Neural progenitor cell (in vitro differentiated cells): ENCODE data around the gene DYNLT4. TPM values are rescaled to one million over a fixed set of nuclear protein-coding genes. Genes with fewer than 3 reads are reported as not detected.

ENCODE experiments used
- DNase-seq: peaks from one replicate; pipeline ENCODE4 v3.0.0-alpha.2; 2016; ENCODE audit warnings: low spot score
- H2AFZ ChIP-seq: fragments of 200-600 bp; sonication (generic); replicated peaks from 2 replicates; pipeline ENCODE4 v1.6.1; 2016; ENCODE audit warnings: antibody characterized with exemption
- H3F3A ChIP-seq: fragments of 200-600 bp; sonication (generic); 2 replicates; pipeline ENCODE4 v1.6.1; 2016; ENCODE audit warnings: antibody characterized with exemption, low read depth
- H3K27ac ChIP-seq: fragments of 200-600 bp; sonication (generic); 2 replicates; pipeline ENCODE4 v1.5.1; 2016; ENCODE audit warnings: mild to moderate bottlenecking
- H3K27me3 ChIP-seq: fragments of 200-600 bp; sonication (generic); 2 replicates; pipeline ENCODE4 v1.6.1; 2016; ENCODE audit warnings: mild to moderate bottlenecking, moderate library complexity
- H3K36me3 ChIP-seq: fragments of 200-600 bp; sonication (generic); 2 replicates; pipeline ENCODE4 v1.5.1; 2016
- H3K4me1 ChIP-seq: fragments of 200-600 bp; sonication (generic); 2 replicates; pipeline ENCODE4 v1.6.1; 2016; ENCODE audit warnings: mixed run types
- H3K4me2 ChIP-seq: fragments of 200-600 bp; sonication (generic); 2 replicates; pipeline ENCODE4 v1.6.1; 2016
- H3K4me3 ChIP-seq: fragments of 200-600 bp; sonication (generic); 2 replicates; pipeline ENCODE4 v1.5.1; 2016
- H3K79me2 ChIP-seq: fragments of 200-600 bp; sonication (generic); 2 replicates; pipeline ENCODE4 v1.6.1; 2016; ENCODE audit warnings: low read depth
- H3K9ac ChIP-seq: fragments of 200-600 bp; sonication (generic); 2 replicates; pipeline ENCODE4 v1.6.1; 2016
- H3K9me3 ChIP-seq: fragments of 200-600 bp; sonication (generic); 2 replicates; pipeline ENCODE4 v1.5.1; 2016; ENCODE audit warnings: low read depth
- H4K20me1 ChIP-seq: fragments of 200-600 bp; sonication (generic); 2 replicates; pipeline ENCODE4 v1.6.1; 2016; ENCODE audit warnings: low read depth
- H3K27ac Mint-ChIP-seq: 3 replicates; pipeline ENCODE4 v1.8.0; 2021; ENCODE audit warnings: mixed read lengths
- H3K27me3 Mint-ChIP-seq: 2 replicates; pipeline ENCODE4 v1.8.0; 2022; ENCODE audit warnings: low read depth, mild to moderate bottlenecking, inconsistent platforms, moderate library complexity, mixed read lengths; ENCODE audit not compliant: insufficient read depth
- H3K36me3 Mint-ChIP-seq: 3 replicates; pipeline ENCODE4 v1.8.0; 2021; ENCODE audit warnings: mixed read lengths
- H3K4me1 Mint-ChIP-seq: 3 replicates; pipeline ENCODE4 v1.8.0; 2021; ENCODE audit warnings: mixed read lengths
- H3K4me3 Mint-ChIP-seq: 3 replicates; pipeline ENCODE4 v1.8.0; 2021; ENCODE audit warnings: mild to moderate bottlenecking, moderate library complexity, mixed read lengths
- H3K9me3 Mint-ChIP-seq: 3 replicates; pipeline ENCODE4 v1.8.0; 2020; ENCODE audit warnings: mixed read lengths
- EZH2 ChIP-seq: fragments of 200-600 bp; sonication (generic); IDR thresholded peaks from 2 replicates; pipeline ENCODE4 v1.6.1; 2017; ENCODE audit warnings: antibody characterized with exemption, mild to moderate bottlenecking, moderate library complexity
- EZH2phosphoT487 ChIP-seq: fragments of 200-600 bp; sonication (generic); IDR thresholded peaks from 2 replicates; pipeline ENCODE4 v1.6.1; 2017; ENCODE audit warnings: antibody characterized with exemption
- total RNA-seq: library from RNA; depleted of rRNA; stranded (reverse); fragments of >200 nt; gene quantifications from 2 replicates; pipeline ENCODE4 v1.2.3, GENCODE V29; 2015; ENCODE audit warnings: low replicate concordance
- TF ChIP-seq, protein P1 (sequence below): fragments of 200-600 bp; sonication (generic); IDR thresholded peaks from 2 replicates; pipeline ENCODE4 v1.5.1; 2017; ENCODE audit warnings: antibody characterized with exemption, mild to moderate bottlenecking

Gene DYNLT4
- total RNA-seq, 1 donor from 2014 or later = not detected

DNA sequence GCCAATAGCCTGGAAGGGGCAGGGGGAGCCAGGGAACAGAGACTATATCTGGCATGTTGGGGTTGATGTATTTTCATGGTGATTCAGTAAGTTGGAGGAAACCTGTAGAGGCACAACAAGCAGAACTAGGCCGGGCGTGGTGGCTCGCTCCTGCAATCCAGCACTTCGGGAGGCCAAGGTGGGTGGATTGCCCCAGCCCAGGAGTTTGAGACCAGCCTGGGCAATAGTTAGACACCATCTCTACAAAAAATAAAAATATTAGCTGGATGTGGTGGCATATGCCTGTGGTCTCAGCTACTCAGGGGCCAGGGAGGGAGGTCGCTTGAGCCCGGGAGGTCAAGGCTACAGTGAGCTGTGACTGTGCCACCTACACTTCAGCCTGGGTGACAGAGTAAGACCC, 46.0 kb upstream of the DYNLT4 start:
- Histone ChIP-seq H3K9me3 (no peaks in the 10 kb centered on the region), H3K36me3 (no peaks in the 10 kb centered on the region), H2AFZ (no peak overlapping the region), H4K20me1 (no peaks in the 10 kb centered on the region), H3K27ac (no peak overlapping the region), H3F3A (no peaks in the 10 kb centered on the region), H3K4me2 (no peak overlapping the region), H3K4me1 (peaks cover 9% of the 10 kb centered on the region), H3K27me3 (no peaks in the 10 kb centered on the region), H3K4me3 (no peak overlapping the region), H3K9ac (no peak overlapping the region), H3K79me2 (no peaks in the 10 kb centered on the region)
- Mint-ChIP-seq H3K4me1 (peaks cover 4% of the 10 kb centered on the region), H3K36me3 (peaks cover 30% of the 10 kb centered on the region), H3K4me3 (no peak overlapping the region), H3K9me3 (no peaks in the 10 kb centered on the region), H3K27me3 (no peaks in the 10 kb centered on the region), H3K27ac (no peak overlapping the region)
- TF ChIP-seq, protein P1, sequence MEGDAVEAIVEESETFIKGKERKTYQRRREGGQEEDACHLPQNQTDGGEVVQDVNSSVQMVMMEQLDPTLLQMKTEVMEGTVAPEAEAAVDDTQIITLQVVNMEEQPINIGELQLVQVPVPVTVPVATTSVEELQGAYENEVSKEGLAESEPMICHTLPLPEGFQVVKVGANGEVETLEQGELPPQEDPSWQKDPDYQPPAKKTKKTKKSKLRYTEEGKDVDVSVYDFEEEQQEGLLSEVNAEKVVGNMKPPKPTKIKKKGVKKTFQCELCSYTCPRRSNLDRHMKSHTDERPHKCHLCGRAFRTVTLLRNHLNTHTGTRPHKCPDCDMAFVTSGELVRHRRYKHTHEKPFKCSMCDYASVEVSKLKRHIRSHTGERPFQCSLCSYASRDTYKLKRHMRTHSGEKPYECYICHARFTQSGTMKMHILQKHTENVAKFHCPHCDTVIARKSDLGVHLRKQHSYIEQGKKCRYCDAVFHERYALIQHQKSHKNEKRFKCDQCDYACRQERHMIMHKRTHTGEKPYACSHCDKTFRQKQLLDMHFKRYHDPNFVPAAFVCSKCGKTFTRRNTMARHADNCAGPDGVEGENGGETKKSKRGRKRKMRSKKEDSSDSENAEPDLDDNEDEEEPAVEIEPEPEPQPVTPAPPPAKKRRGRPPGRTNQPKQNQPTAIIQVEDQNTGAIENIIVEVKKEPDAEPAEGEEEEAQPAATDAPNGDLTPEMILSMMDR = no peak
- TF ChIP-seq EZH2 (no peak), EZH2phosphoT487 (no peak)
- DNase-seq = no peak

DNA sequence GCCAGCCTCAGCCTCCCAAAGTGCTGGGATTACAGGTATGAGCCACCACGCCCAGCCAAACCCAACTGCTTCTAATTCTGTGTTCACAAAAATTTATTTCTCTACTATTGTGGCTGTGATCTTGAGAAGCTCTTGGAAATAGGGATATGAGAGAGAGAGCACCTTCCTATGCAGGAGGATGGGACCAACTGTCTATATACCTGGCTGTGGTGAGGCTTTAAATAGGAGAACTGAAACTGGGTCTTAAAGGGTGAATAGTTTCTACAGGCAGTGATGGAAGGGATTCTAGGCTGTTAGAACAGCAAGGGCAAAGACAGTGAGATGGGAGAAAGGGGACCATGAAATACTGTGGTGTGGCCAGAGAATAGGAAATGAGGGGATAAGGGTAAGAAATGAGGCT, 44.2 kb upstream of the DYNLT4 start:
- Histone ChIP-seq H3K9me3 (no peaks in the 10 kb centered on the region), H4K20me1 (no peaks in the 10 kb centered on the region), H3K27me3 (no peaks in the 10 kb centered on the region), H3K27ac (no peak overlapping the region), H3K4me2 (no peak overlapping the region), H3F3A (no peaks in the 10 kb centered on the region), H3K4me3 (no peak overlapping the region), H3K79me2 (no peaks in the 10 kb centered on the region), H3K36me3 (no peaks in the 10 kb centered on the region), H3K4me1 (peaks cover 9% of the 10 kb centered on the region), H2AFZ (no peak overlapping the region), H3K9ac (no peak overlapping the region)
- H3K27ac Mint-ChIP-seq = peak overlapping the region; percentile 9
- H3K4me3 Mint-ChIP-seq = no peak overlapping the region
- H3K27me3 Mint-ChIP-seq = no peaks in the 10 kb centered on the region
- peaks cover 4% of the 10 kb centered on the region for H3K4me1 Mint-ChIP-seq
- TF ChIP-seq EZH2 (no peak), EZH2phosphoT487 (no peak)
- TF ChIP-seq, protein P1 = no peak
- peaks cover 22% of the 10 kb centered on the region for H3K36me3 Mint-ChIP-seq
- no peak for DNase-seq
- no peaks in the 10 kb centered on the region for H3K9me3 Mint-ChIP-seq

DNA sequence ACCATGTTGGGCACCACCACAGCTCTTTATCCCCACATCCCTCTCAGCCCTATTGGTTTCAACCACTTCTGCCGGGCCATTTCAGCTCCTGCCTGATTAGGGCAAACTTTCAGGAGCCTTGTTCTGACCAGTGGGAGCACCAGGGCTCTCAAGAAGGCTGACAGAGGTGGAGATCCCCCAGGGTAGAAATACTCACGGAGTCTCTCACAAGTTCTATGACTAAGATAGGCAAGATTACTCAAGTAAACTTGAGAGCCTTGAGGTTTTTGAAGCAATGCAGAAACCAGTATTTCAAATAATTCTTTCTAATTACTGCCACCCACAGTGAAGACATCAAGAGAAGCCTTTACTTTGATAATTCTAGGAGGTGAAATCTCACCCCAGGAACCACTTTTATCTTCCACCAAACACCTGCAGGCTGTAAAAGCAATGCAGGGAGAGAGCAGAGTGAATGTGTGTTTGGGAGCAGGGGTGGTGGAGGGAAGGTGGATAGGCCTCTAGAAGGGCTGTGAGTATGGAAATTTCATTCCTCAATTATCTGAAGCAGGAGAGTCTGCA, 42.5 kb upstream of the DYNLT4 start:
- no peaks in the 10 kb centered on the region for H3F3A ChIP-seq
- H3K27ac Mint-ChIP-seq = no peak overlapping the region
- H3K36me3 ChIP-seq = no peaks in the 10 kb centered on the region
- peaks cover 9% of the 10 kb centered on the region for H3K4me1 ChIP-seq
- H3K36me3 Mint-ChIP-seq = peaks cover 15% of the 10 kb centered on the region
- H3K9ac ChIP-seq = no peak overlapping the region
- TF ChIP-seq EZH2 (no peak), EZH2phosphoT487 (no peak)
- TF ChIP-seq, protein P1 = no peak
- H3K4me3 Mint-ChIP-seq = no peak overlapping the region
- H3K27me3 Mint-ChIP-seq = no peaks in the 10 kb centered on the region
- no peak overlapping the region for H2AFZ ChIP-seq
- no peak overlapping the region for H3K4me3 ChIP-seq
- H3K4me2 ChIP-seq = no peak overlapping the region
- no peaks in the 10 kb centered on the region for H3K79me2 ChIP-seq
- peaks cover 4% of the 10 kb centered on the region for H3K4me1 Mint-ChIP-seq
- no peak for DNase-seq
- H3K27me3 ChIP-seq = no peaks in the 10 kb centered on the region
- H3K9me3 Mint-ChIP-seq = no peaks in the 10 kb centered on the region
- H4K20me1 ChIP-seq = no peaks in the 10 kb centered on the region
- H3K27ac ChIP-seq = no peak overlapping the region
- H3K9me3 ChIP-seq = no peaks in the 10 kb centered on the region
